ENCODE data around the gene NUP98. TPM values are rescaled to one million over a fixed set of nuclear protein-coding genes. Genes with fewer than 3 reads are reported as not detected.

The NUP98 gene
- total RNA-seq, 1 donor from 2014 or later: 80.5 TPM

DNA sequence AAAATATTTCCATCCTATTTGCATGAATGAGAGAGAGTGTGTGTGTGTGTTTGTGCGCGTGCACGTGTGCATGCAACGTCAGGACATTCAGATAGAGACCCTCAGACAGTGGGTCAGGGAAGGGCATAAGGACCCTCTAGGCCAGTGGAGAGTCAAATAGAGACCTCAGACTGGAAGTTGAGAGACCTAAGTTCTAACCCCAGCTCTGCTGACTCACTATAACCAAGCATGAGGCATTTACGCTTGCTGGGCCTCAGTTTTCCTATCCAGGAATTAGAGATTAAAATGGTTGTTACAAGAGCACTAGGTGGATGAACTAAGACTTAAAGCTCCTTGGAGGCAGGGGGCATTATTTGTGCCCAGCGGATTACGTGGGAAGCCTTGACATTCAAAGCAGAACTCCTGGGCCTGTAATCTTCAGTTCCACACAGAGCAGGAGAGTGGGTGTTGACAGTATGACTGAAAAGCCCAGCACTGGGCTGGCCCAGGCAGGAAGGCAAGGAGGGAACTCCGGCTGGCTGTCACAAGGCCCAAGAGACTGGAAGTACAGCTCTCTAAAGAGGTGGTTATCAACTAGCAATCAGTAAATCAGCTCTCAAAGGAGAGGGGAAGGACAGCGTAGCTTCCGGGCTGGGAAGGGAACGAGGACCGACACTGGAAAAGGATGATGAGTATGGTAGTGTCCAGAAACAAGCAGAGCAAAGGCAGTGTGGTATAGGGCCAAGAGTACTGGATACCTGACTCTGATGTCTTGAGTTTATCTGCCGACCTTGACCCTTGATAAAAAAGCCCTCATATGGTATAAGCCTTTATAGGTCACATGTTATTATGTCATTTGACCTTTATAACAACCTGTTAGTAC, 34.3 kb upstream of the NUP98 start:
- peaks cover 35% of the 10 kb centered on the region for H3K36me3 ChIP-seq
- no peaks in the 10 kb centered on the region for H3K9me3 ChIP-seq
- H3K27me3 ChIP-seq: no peaks in the 10 kb centered on the region
- TF ChIP-seq, protein P1, sequence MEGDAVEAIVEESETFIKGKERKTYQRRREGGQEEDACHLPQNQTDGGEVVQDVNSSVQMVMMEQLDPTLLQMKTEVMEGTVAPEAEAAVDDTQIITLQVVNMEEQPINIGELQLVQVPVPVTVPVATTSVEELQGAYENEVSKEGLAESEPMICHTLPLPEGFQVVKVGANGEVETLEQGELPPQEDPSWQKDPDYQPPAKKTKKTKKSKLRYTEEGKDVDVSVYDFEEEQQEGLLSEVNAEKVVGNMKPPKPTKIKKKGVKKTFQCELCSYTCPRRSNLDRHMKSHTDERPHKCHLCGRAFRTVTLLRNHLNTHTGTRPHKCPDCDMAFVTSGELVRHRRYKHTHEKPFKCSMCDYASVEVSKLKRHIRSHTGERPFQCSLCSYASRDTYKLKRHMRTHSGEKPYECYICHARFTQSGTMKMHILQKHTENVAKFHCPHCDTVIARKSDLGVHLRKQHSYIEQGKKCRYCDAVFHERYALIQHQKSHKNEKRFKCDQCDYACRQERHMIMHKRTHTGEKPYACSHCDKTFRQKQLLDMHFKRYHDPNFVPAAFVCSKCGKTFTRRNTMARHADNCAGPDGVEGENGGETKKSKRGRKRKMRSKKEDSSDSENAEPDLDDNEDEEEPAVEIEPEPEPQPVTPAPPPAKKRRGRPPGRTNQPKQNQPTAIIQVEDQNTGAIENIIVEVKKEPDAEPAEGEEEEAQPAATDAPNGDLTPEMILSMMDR (IDR thresholded peaks at IDR 0.05): no peak
- peak overlapping the region; percentile 32 for H3K27ac ChIP-seq
- H3K4me3 ChIP-seq: no peak overlapping the region
- ATAC-seq (peak; percentile 85), DNase-seq (peak; percentile 76)
- intact Hi-C loops (cut with DNase I): no loop called here
- H3K4me1 ChIP-seq: peaks cover 63% of the 10 kb centered on the region

GRCh38 chr11:3830730-3831129, 33.4 kb upstream of the NUP98 start:
- Histone ChIP-seq H3K4me3 (no peak overlapping the region), H3K4me1 (peaks cover 55% of the 10 kb centered on the region), H3K36me3 (peaks cover 38% of the 10 kb centered on the region), H3K27me3 (no peaks in the 10 kb centered on the region), H3K27ac (peak overlapping the region; percentile 32), H3K9me3 (no peaks in the 10 kb centered on the region)
- DNase-seq (no peak), ATAC-seq (no peak)
- TF ChIP-seq, protein P1 (IDR thresholded peaks at IDR 0.05): no peak
- intact Hi-C loops (cut with DNase I): no loop called here

DNA sequence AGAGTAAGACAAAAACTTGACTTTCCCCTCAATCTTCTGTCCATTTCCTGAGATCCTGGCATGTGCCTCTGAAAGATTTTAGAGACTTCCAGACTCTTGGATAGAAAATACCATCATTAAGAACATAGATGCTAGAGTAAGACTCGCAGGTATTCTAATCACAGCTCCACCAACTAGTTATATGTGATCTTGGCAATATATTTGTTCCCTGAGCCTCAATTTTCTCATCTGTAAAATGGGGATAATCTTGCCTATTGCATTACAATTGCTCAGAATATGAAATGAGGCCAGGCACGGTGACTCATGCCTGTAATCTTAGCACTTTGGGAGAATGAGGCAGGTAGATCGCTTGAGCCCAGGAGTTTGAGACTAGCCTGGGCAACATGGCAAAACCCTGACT, 32.7 kb upstream of the NUP98 start:
- TF ChIP-seq, protein P1 (IDR thresholded peaks at IDR 0.05): no peak
- intact Hi-C loops (cut with DNase I): no loop called here
- H3K27ac ChIP-seq: no peak overlapping the region
- DNase-seq (no peak), ATAC-seq (no peak)
- H3K36me3 ChIP-seq: peaks cover 38% of the 10 kb centered on the region
- peaks cover 48% of the 10 kb centered on the region for H3K4me1 ChIP-seq
- no peaks in the 10 kb centered on the region for H3K9me3 ChIP-seq
- no peak overlapping the region for H3K4me3 ChIP-seq
- no peaks in the 10 kb centered on the region for H3K27me3 ChIP-seq

DNA sequence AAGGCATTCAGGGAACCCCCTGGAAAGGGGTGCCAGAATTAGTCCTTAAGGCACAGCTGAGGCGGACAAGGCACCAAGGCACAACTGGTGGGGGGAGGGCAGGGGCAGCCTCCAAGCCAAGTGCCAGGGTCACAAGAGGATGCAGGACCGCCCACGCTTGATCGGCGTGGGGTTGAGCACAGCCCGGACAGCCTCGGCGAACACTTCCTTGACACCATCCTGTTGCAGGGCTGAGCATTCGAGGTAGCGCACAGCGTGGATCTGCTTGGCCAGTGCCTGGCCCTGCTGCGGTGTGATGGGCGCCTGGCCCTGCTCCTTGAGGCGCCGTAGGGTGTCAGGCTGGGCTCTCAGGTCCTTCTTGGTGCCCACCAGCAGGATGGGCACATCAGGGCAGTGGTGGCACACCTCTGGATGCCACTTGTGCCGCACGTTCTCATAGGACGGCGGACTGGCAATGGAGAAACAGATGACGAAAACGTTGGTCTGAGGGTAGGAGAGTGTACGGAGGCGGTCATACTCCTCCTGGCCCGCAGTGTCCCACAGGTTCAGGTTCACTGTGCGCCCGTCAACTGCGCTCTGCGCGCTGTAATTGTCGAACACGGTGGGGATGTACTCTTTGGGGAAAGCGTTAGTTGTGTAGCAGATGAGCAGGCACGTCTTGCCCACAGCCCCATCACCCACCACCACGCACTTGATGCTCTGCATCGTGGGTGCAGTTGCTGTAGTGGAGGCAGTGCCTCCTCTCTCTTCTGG, 30.3 kb upstream of the NUP98 start:
- no peak for DNase-seq
- Histone ChIP-seq H3K4me3 (no peak overlapping the region), H3K9me3 (no peaks in the 10 kb centered on the region), H3K4me1 (peaks cover 26% of the 10 kb centered on the region), H3K27ac (no peak overlapping the region), H3K27me3 (no peaks in the 10 kb centered on the region), H3K36me3 (peaks cover 38% of the 10 kb centered on the region)
- ATAC-seq: no peak
- intact Hi-C loops (cut with DNase I): no loop called here
- TF ChIP-seq, protein P1 (IDR thresholded peaks at IDR 0.05): no peak

DNA sequence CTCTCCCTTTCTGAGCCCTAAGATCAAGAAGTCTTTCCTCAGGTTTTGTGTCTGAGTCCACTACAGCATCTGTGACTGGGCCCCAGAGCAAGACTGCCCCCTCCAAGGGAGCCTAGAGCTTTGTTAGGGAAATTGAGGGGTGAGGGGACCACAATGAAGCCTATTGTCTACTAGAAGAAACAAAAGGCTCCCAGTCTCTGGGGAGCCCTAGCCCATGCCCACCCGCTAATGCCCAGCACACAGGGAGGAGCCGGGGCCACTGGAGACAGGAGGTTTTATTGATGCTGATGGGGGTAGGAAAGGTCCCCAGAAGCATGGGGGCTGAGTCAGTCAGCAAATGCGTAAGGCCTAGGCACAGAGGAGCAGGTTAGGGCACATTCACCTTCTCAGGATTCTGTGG, 29.4 kb upstream of the NUP98 start:
- no peak for DNase-seq
- Histone ChIP-seq H3K27me3 (no peaks in the 10 kb centered on the region), H3K36me3 (peaks cover 38% of the 10 kb centered on the region), H3K4me3 (no peak overlapping the region), H3K4me1 (peaks cover 18% of the 10 kb centered on the region), H3K27ac (no peak overlapping the region), H3K9me3 (no peaks in the 10 kb centered on the region)
- no peak for ATAC-seq
- intact Hi-C loops (cut with DNase I): no loop called here
- TF ChIP-seq, protein P1 (IDR thresholded peaks at IDR 0.05): no peak
